IMR-90 (cell line): ENCODE data around the gene TMEM135. TPM values are rescaled to one million over a fixed set of nuclear protein-coding genes. Genes with fewer than 3 reads are reported as not detected.

Source experiments
- ATAC-seq: fragments of 200-7000 bp; cut with Tn5 transposase; 2 replicates; pipeline ENCODE4 v1.9.1; 2020; ENCODE audit warnings: low read depth, mild to moderate bottlenecking, moderate library complexity
- BruUV-seq: library from RNA; stranded (reverse); fragments of 400-500 nt; replicated peaks from 2 replicates; lab custom pipeline; 2021; lab: Mats Ljungman, UMichigan
- CTCF ChIA-PET: fragments of 300-600 bp; formaldehyde crosslinking; extraction: SDS; loops from one replicate; lab custom pipeline; 2021; ENCODE audit warnings: antibody characterized with exemption; lab: Yijun Ruan, JAX
- POLR2A ChIA-PET: fragments of 300-600 bp; sonication (Branson Sonifier 250); formaldehyde crosslinking; loops from one replicate; lab custom pipeline; 2022; ENCODE audit warnings: antibody characterized with exemption; ENCODE audit not compliant: unreplicated experiment; lab: Charles Lee
- DNase-seq: peaks from one replicate; pipeline ENCODE4 v3.0.0; 2013
- H2AFZ ChIP-seq: replicated peaks from 2 replicates; pipeline ENCODE3; 2013; ENCODE audit warnings: low read length, mild to moderate bottlenecking; ENCODE audit not compliant: poor library complexity
- H2AK5ac ChIP-seq: 2 replicates; pipeline ENCODE4 v1.6.1; 2013; ENCODE audit warnings: low read depth, low read length, inconsistent platforms
- H2AK9ac ChIP-seq: replicated peaks from 2 replicates; pipeline ENCODE3; 2013; ENCODE audit warnings: mild to moderate bottlenecking, low read depth, low read length, moderate library complexity; ENCODE audit not compliant: poor library complexity
- H2BK120ac ChIP-seq: 2 replicates; pipeline ENCODE4 v1.6.1; 2013; ENCODE audit warnings: low read depth, low read length, inconsistent platforms
- H2BK15ac ChIP-seq: 3 replicates; pipeline ENCODE4 v1.6.1; 2013; ENCODE audit warnings: low read depth, low read length, inconsistent platforms
- H2BK20ac ChIP-seq: 2 replicates; pipeline ENCODE4 v1.6.1; 2013; ENCODE audit warnings: low read depth, mild to moderate bottlenecking, inconsistent platforms, low read length, moderate library complexity
- H2BK5ac ChIP-seq: 2 replicates; pipeline ENCODE4 v1.6.1; 2013; ENCODE audit warnings: mild to moderate bottlenecking, low read depth, low read length, inconsistent platforms; ENCODE audit not compliant: poor library complexity, severe bottlenecking
- H3K14ac ChIP-seq: replicated peaks from 2 replicates; pipeline ENCODE4 v1.6.1; 2013; ENCODE audit warnings: low read depth, low read length, inconsistent platforms
- H3K18ac ChIP-seq: 2 replicates; pipeline ENCODE4 v1.6.1; 2013; ENCODE audit warnings: low read depth, low read length, control low read depth
- H3K23ac ChIP-seq: 2 replicates; pipeline ENCODE4 v1.6.1; 2013; ENCODE audit warnings: low read depth, low read length, inconsistent platforms
- H3K27ac ChIP-seq: 2 replicates; pipeline ENCODE4 v1.5.1; 2013; ENCODE audit warnings: mild to moderate bottlenecking, control low read depth, low read length; ENCODE audit not compliant: insufficient read depth
- H3K27me3 ChIP-seq: 2 replicates; pipeline ENCODE4 v1.6.1; 2013; ENCODE audit warnings: low read length; ENCODE audit not compliant: control insufficient read depth, insufficient read depth
- H3K36me3 ChIP-seq: 2 replicates; pipeline ENCODE4 v1.6.1; 2013; ENCODE audit warnings: low read length, mixed read lengths; ENCODE audit not compliant: control insufficient read depth, insufficient read depth
- H3K4ac ChIP-seq: 2 replicates; pipeline ENCODE4 v1.6.1; 2013; ENCODE audit warnings: low read depth, low read length, inconsistent platforms
- H3K4me1 ChIP-seq: 2 replicates; pipeline ENCODE4 v1.6.1; 2013; ENCODE audit warnings: low read length, mixed read lengths; ENCODE audit not compliant: control insufficient read depth, insufficient read depth
- H3K4me2 ChIP-seq: 2 replicates; pipeline ENCODE4 v1.6.1; 2013; ENCODE audit warnings: low read depth, mild to moderate bottlenecking, control low read depth, low read length, moderate library complexity
- H3K4me3 ChIP-seq: 2 replicates; pipeline ENCODE4 v1.5.1; 2013; ENCODE audit warnings: low read depth, mild to moderate bottlenecking, control low read depth, low read length, moderate library complexity; ENCODE audit not compliant: insufficient read depth
- H3K56ac ChIP-seq: 2 replicates; pipeline ENCODE4 v1.6.1; 2013; ENCODE audit warnings: low read length, inconsistent platforms; ENCODE audit not compliant: insufficient read depth; ENCODE audit errors: extremely low read depth
- H3K79me1 ChIP-seq, 2 experiments: 2 replicates each; pipeline ENCODE4 v1.6.1; 2013; ENCODE audit warnings: low read length in 2 of 2, inconsistent platforms in 1 of 2, low read depth in 1 of 2
- H3K9ac ChIP-seq: 2 replicates; pipeline ENCODE4 v1.6.1; 2013; ENCODE audit warnings: low read depth, low read length, control low read depth
- H3K9me1 ChIP-seq: 2 replicates; pipeline ENCODE4 v1.6.1; 2013; ENCODE audit warnings: low read length, inconsistent platforms; ENCODE audit not compliant: insufficient read depth
- H3K9me3 ChIP-seq: 2 replicates; pipeline ENCODE4 v1.6.1; 2013; ENCODE audit warnings: low read length; ENCODE audit not compliant: control insufficient read depth, insufficient read depth
- H4K20me1 ChIP-seq: 2 replicates; pipeline ENCODE4 v1.6.1; 2013; ENCODE audit warnings: low read length, inconsistent platforms; ENCODE audit not compliant: insufficient read depth
- H4K5ac ChIP-seq: 2 replicates; pipeline ENCODE4 v1.6.1; 2013; ENCODE audit warnings: mild to moderate bottlenecking, low read depth, low read length, control low read depth
- H4K8ac ChIP-seq, 2 experiments: 2 replicates each; pipeline ENCODE4 v1.6.1; 2013; ENCODE audit warnings: low read depth in 2 of 2, low read length in 2 of 2, control low read depth in 1 of 2, inconsistent platforms in 1 of 2
- H4K91ac ChIP-seq: 2 replicates; pipeline ENCODE4 v1.6.1; 2013; ENCODE audit warnings: low read depth, low read length, inconsistent platforms; ENCODE audit not compliant: insufficient read depth
- BHLHE40 ChIP-seq: fragments of 150-350 bp; IDR thresholded peaks from 2 replicates; pipeline ENCODE4 v1.6.1; 2016; ENCODE audit warnings: mild to moderate bottlenecking, low read depth, low read length
- CEBPB ChIP-seq: IDR thresholded peaks from 2 replicates; pipeline ENCODE4 v1.6.1; 2012; ENCODE audit warnings: low read depth, low read length, improper control_type of control experiment
- CHD1 ChIP-seq: IDR thresholded peaks from 2 replicates; pipeline ENCODE4 v1.6.1; 2012; ENCODE audit warnings: low read depth, low read length, improper control_type of control experiment
- ELK1 ChIP-seq: fragments of 150-350 bp; IDR thresholded peaks from 2 replicates; pipeline ENCODE4 v1.6.1; 2016; ENCODE audit warnings: low read depth, mild to moderate bottlenecking, low read length, moderate library complexity, borderline replicate concordance
- MAZ ChIP-seq: IDR thresholded peaks from 2 replicates; pipeline ENCODE4 v1.6.1; 2012; ENCODE audit warnings: low read depth, mild to moderate bottlenecking, low read length, improper control_type of control experiment, moderate library complexity, borderline replicate concordance
- MXI1 ChIP-seq: IDR thresholded peaks from 2 replicates; pipeline ENCODE4 v1.6.1; 2012; ENCODE audit warnings: low read depth, mild to moderate bottlenecking, low read length, moderate library complexity, borderline replicate concordance
- NFE2L2 ChIP-seq: fragments of 150-350 bp; IDR thresholded peaks from 2 replicates; pipeline ENCODE4 v1.6.1; 2016; ENCODE audit warnings: low read depth, mild to moderate bottlenecking, low read length
- POLR2A ChIP-seq: IDR thresholded peaks from 2 replicates; pipeline ENCODE4 v1.6.1; 2012; ENCODE audit warnings: mild to moderate bottlenecking, low read depth, low read length
- RAD21 ChIP-seq: IDR thresholded peaks from 2 replicates; pipeline ENCODE4 v1.6.1; 2012; ENCODE audit warnings: low read length, improper control_type of control experiment
- RCOR1 ChIP-seq: IDR thresholded peaks from 2 replicates; pipeline ENCODE4 v1.6.1; 2012; ENCODE audit warnings: mild to moderate bottlenecking, low read length, improper control_type of control experiment; ENCODE audit not compliant: insufficient replicate concordance
- RFX5 ChIP-seq: IDR thresholded peaks from 2 replicates; pipeline ENCODE4 v1.8.0; 2012; ENCODE audit warnings: low read depth, mild to moderate bottlenecking, low read length, moderate library complexity
- SMC3 ChIP-seq: fragments of 150-350 bp; IDR thresholded peaks from 2 replicates; pipeline ENCODE4 v1.6.1; 2016; ENCODE audit warnings: low read depth, mild to moderate bottlenecking, antibody characterized with exemption, low read length, moderate library complexity
- USF2 ChIP-seq: fragments of 150-350 bp; IDR thresholded peaks from 2 replicates; pipeline ENCODE4 v1.6.1; 2017; ENCODE audit warnings: mild to moderate bottlenecking, antibody characterized with exemption, low read length, low read depth
- WGBS, 2 experiments: methylation state at CpG; one replicate each; pipeline versions ENCODE4 v1.1.5 to v1.1.7; 2013; ENCODE audit warnings: missing lambda C conversion rate in 2 of 2; ENCODE audit not compliant: insufficient read length in 1 of 2; ENCODE audit errors: extremely low coverage in 2 of 2; 5-methylcytosine and 5-hydroxymethylcytosine counted together
- dilution Hi-C: fragments of 300-500 bp; cut with HindIII; formaldehyde crosslinking; loops from one replicate; pipeline ENCODE4 v1.14.3; 2018; ENCODE audit warnings: low sequenced_read_pairs; ENCODE audit not compliant: unreplicated experiment
- in situ Hi-C: fragments of 300-500 bp; cut with MboI; formaldehyde crosslinking; loops from 3 replicates; pipeline ENCODE4 v1.14.3; 2019; ENCODE audit warnings: low sequenced_read_pairs, inconsistent platforms, mixed read lengths
- intact Hi-C: fragments of 100-400 bp; cut with micrococcal nuclease; formaldehyde crosslinking; loops from 2 replicates; pipeline ENCODE4 v1.10.0; 2022
- polyA plus RNA-seq, 3 experiments: library from polyadenylated mRNA; depleted of rRNA; stranded (reverse); fragments of >200 nt; gene quantifications; 2 replicates each; pipeline ENCODE4 v1.2.3, GENCODE V29; 2012; ENCODE audit warnings: low replicate concordance in 1 of 3
- total RNA-seq: library from RNA; depleted of rRNA; stranded (reverse); fragments of >200 nt; gene quantifications from 2 replicates; pipeline ENCODE4 v1.2.3, GENCODE V29; 2012

The TMEM135 gene
- total and polyA plus RNA-seq, 2 of the 4 experiments (the other 2 are of a cell fraction) = 3.9 to 5.9 TPM

GRCh38 chr11:87110443-87111131 is 72.9 kb downstream of the TMEM135 start:
- Histone ChIP-seq H2BK120ac (no peak overlapping the region), H3K27ac (no peak overlapping the region), H3K4me3 (no peak overlapping the region), H4K20me1 (no peaks in the 10 kb centered on the region), H3K9me3 (no peaks in the 10 kb centered on the region), H3K9me1 (no peaks in the 10 kb centered on the region), H2AFZ (no peak overlapping the region), H2BK5ac (no peak overlapping the region), H3K56ac (no peak overlapping the region), H3K9ac (no peak overlapping the region), H3K4ac (no peak overlapping the region), H3K27me3 (no peaks in the 10 kb centered on the region), H4K5ac (no peak overlapping the region), H3K18ac (no peak overlapping the region), H3K4me1 (no peaks in the 10 kb centered on the region), H4K91ac (no peak overlapping the region), H2AK5ac (no peak overlapping the region), H3K4me2 (no peak overlapping the region), H4K8ac (no peak overlapping the region), H2AK9ac (no peak overlapping the region), H2BK20ac (no peak overlapping the region), H3K36me3 (no peaks in the 10 kb centered on the region), H3K23ac (no peak overlapping the region), H3K79me1 (peaks cover 0 to 4% of the 10 kb centered on the region in 2 experiments; a peak in 2 of 4 replicates), H3K14ac (no peak overlapping the region), H2BK15ac (no peak overlapping the region)
- TF ChIP-seq ELK1 (no peak), POLR2A (no peak), CHD1 (no peak), BHLHE40 (no peak), CEBPB (no peak), MAZ (no peak), RFX5 (no peak), SMC3 (no peak), RCOR1 (no peak), NFE2L2 (no peak), MXI1 (no peak), RAD21 (no peak), USF2 (no peak)
- intact Hi-C loops = no loop called here
- ChIA-PET CTCF (interaction anchor here (0.6 to 0.8 kb wide), 2 partner anchors 16 to 82 kb away, joined by 3 to 4 read pairs; no protein-coding TSS in a partner anchor), POLR2A (no interaction called here)
- no TSS peak for BruUV-seq
- ATAC-seq = no peak
- dilution Hi-C loops = no loop called here
- in situ Hi-C loops = no loop called here
- DNase-seq = no peak
- WGBS, 2 experiments = no CpG with 5 or more reads among the region's 3 CpGs
